Activated CD4-positive, alpha-beta T cell treated with anti-CD3 and anti-CD28 coated beads for 36 hours (primary cell): Measurements from ENCODE around the gene MSANTD1. TPM values are rescaled to one million over a fixed set of nuclear protein-coding genes. Genes with fewer than 3 reads are reported as not detected.

Source experiments
- ATAC-seq: fragments of 200-7000 bp; cut with Tn5 transposase; one replicate; pipeline ENCODE4 v1.10.0; 2021; ENCODE audit warnings: mild to moderate bottlenecking, moderate library complexity
- CTCF ChIA-PET: fragments of 350-600 bp; sonication (Branson Sonifier 250); formaldehyde crosslinking; loops from one replicate; lab custom pipeline; 2021; ENCODE audit warnings: antibody characterized with exemption; lab: Charles Lee
- POLR2A ChIA-PET: fragments of 350-600 bp; sonication (Branson Sonifier 250); formaldehyde crosslinking; loops from one replicate; lab custom pipeline; 2021; ENCODE audit warnings: antibody characterized with exemption, inconsistent platforms; lab: Charles Lee
- DNase-seq: peaks from one replicate; pipeline ENCODE4 v3.0.0-alpha.2; 2020
- H3K27ac Mint-ChIP-seq: one replicate; pipeline ENCODE4 v1.8.0; 2021; ENCODE audit warnings: mixed read lengths
- H3K27me3 Mint-ChIP-seq: one replicate; pipeline ENCODE4 v1.8.0; 2021; ENCODE audit warnings: mixed read lengths
- H3K36me3 Mint-ChIP-seq: one replicate; pipeline ENCODE4 v1.8.0; 2021; ENCODE audit warnings: low read depth, mixed read lengths
- H3K4me1 Mint-ChIP-seq: one replicate; pipeline ENCODE4 v1.8.0; 2021; ENCODE audit warnings: mixed read lengths
- H3K4me3 Mint-ChIP-seq: one replicate; pipeline ENCODE4 v1.8.0; 2021; ENCODE audit warnings: mild to moderate bottlenecking, moderate library complexity, mixed read lengths
- H3K9me3 Mint-ChIP-seq: one replicate; pipeline ENCODE4 v1.8.0; 2021; ENCODE audit warnings: low read depth, mixed read lengths
- intact Hi-C, 2 experiments: fragments of 100-400 bp; cut with DNase I in 1 of 2; cut with micrococcal nuclease in 1 of 2; formaldehyde crosslinking; loops; one replicate each; pipeline versions ENCODE4 v1.14.2 to v1.15.1; 2022 to 2024; cut with DNase I, micrococcal nuclease
- total RNA-seq, 2 experiments: library from RNA; stranded (reverse); gene quantifications; one replicate each; pipeline ENCODE4 v1.2.3, GENCODE V29; 2021

MSANTD1 gene
- total RNA-seq, 2 experiments from 2014 or later: 0.46 to 0.69 TPM

DNA sequence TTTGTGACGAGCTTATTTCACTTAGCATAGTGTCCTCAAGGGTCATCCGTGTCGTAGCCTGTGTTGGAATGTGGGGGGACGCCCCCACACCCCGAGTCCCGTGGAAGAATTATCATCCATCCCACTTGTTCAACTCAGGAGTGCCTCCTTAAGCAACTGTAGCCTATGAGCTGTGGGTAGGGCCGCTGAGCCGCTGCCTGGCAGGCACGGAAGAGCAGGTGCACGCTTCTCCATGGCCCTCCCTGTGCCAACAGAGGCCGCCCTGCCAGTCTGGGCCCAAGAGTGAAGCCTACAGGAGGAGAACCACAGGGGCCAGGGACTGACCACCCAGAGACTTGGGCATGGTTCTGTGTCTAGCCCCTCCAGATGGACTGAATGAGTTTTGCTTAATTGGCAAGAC lies 41.5 kb downstream of the MSANTD1 start:
- Mint-ChIP-seq H3K4me3 (no peak overlapping the region), H3K36me3 (no peaks in the 10 kb centered on the region), H3K4me1 (peaks cover 11% of the 10 kb centered on the region), H3K9me3 (no peaks in the 10 kb centered on the region), H3K27ac (no peak overlapping the region), H3K27me3 (peaks cover 9% of the 10 kb centered on the region)
- ATAC-seq (no peak), DNase-seq (no peak)
- ChIA-PET POLR2A (no interaction called here), CTCF (interaction anchor here (1.0 kb wide), 1 partner anchor 312 kb away, joined by 3 read pairs; no protein-coding TSS in a partner anchor)
- intact Hi-C loops: loop anchor here in 1 of 2 experiments (5.0 kb wide), 3 partner anchors 753 to 1418 kb away; partner anchors contain the start of genes FAM193A, LYAR, NSD2 and ZBTB49

DNA sequence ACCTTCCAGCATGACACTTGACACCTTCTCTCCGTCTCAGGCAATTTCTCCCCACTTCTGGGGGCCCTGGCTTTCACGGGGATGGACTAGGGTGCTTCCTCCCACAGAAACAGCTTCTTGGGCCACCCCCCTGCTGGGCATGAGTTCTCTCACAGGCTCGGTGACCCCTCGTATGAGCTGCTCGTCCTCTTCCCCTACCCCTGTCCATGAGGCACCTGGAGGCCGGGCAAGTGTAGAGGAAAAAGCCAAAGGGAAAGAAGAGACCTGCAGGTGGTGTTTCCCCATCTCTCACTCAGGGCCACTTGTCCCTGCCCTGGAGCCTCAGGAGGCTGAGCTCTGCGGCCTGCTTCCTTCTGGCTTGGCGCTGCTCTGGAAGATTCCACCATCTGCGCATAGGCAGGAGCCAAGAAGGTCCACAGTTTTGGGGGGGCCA lies 41.9 kb downstream of the MSANTD1 start:
- CTCF ChIA-PET: no interaction called here
- POLR2A ChIA-PET: no interaction called here
- Mint-ChIP-seq H3K4me1 (peaks cover 11% of the 10 kb centered on the region), H3K27ac (no peak overlapping the region), H3K4me3 (no peak overlapping the region), H3K36me3 (no peaks in the 10 kb centered on the region), H3K9me3 (no peaks in the 10 kb centered on the region), H3K27me3 (peaks cover 9% of the 10 kb centered on the region)
- DNase-seq (no peak), ATAC-seq (no peak)
- intact Hi-C loops: loop anchor here in 1 of 2 experiments (5.0 kb wide), 3 partner anchors 754 to 1419 kb away; partner anchors contain the start of genes FAM193A, LYAR, NSD2 and ZBTB49

GRCh38 chr4:3291411-3291968 lies 42.5 kb downstream of the MSANTD1 start:
- peak overlapping the region; percentile 81 for H3K4me3 Mint-ChIP-seq
- H3K36me3 Mint-ChIP-seq: no peaks in the 10 kb centered on the region
- DNase-seq (peak; percentile 24), ATAC-seq (no peak)
- intact Hi-C loops: loop anchor here in 1 of 2 experiments (5.0 kb wide), 3 partner anchors 754 to 1419 kb away; partner anchors contain the start of genes FAM193A, LYAR, NSD2 and ZBTB49
- ChIA-PET POLR2A (no interaction called here), CTCF (interaction anchor here (0.7 kb wide), 1 partner anchor 58 kb away, joined by 3 read pairs; no protein-coding TSS in a partner anchor)
- H3K27me3 Mint-ChIP-seq: peaks cover 9% of the 10 kb centered on the region
- H3K9me3 Mint-ChIP-seq: no peaks in the 10 kb centered on the region
- peak overlapping the region; percentile 64 for H3K27ac Mint-ChIP-seq
- peaks cover 11% of the 10 kb centered on the region for H3K4me1 Mint-ChIP-seq

DNA sequence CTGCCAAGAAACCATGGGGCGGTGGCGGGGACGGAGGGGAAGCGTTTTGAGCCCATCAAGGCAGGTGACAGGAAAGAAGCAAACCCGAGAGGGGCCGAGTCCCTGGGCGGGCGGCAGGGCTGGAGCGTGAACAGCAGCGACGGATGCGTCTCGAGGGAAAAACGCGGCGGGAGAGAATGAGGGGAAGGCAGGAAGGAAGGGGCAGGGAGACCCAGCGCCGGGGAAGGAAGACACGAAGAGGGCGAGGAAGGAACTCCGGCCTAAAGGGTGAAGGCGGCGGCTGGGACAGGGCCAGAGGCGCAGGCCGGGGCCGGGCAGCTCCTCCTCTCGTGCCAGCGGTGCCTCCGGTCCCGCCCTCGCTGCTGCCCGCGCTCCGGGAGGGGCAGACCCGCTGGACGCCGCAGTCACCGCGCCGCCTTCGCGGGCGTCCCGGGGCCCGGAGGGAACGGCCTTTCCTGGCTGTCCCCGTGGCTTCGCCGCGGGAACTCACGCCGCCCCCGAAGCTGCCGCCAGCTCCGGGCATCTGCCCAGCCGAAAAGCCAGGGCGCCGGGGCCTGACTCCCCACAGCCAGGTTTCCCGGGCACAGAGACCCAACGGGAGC lies 43.1 kb downstream of the MSANTD1 start:
- intact Hi-C loops: loop anchor here (1.0 to 5.0 kb wide), 14 partner anchors 10 to 1420 kb away; partner anchors contain the start of genes HTT (in 2 of the 2), HTT-AS (in 2 of the 2), FAM193A (in 1 of the 2) and GRK4 (in 1 of the 2)
- peak; percentile 10 for ATAC-seq
- POLR2A ChIA-PET: interaction anchor here (0.5 kb wide), 1 partner anchor 95 kb away, joined by 3 read pairs; no protein-coding TSS in a partner anchor
- no peaks in the 10 kb centered on the region for H3K9me3 Mint-ChIP-seq
- H3K4me1 Mint-ChIP-seq: peaks cover 11% of the 10 kb centered on the region
- peaks cover 6% of the 10 kb centered on the region for H3K27me3 Mint-ChIP-seq
- CTCF ChIA-PET: interaction anchor here (0.7 kb wide), 1 partner anchor 57 kb away, joined by 3 read pairs; no protein-coding TSS in a partner anchor
- H3K27ac Mint-ChIP-seq: peak overlapping the region; percentile 64
- no peaks in the 10 kb centered on the region for H3K36me3 Mint-ChIP-seq
- peak overlapping the region; percentile 81 for H3K4me3 Mint-ChIP-seq
- peak; percentile 41 for DNase-seq

DNA sequence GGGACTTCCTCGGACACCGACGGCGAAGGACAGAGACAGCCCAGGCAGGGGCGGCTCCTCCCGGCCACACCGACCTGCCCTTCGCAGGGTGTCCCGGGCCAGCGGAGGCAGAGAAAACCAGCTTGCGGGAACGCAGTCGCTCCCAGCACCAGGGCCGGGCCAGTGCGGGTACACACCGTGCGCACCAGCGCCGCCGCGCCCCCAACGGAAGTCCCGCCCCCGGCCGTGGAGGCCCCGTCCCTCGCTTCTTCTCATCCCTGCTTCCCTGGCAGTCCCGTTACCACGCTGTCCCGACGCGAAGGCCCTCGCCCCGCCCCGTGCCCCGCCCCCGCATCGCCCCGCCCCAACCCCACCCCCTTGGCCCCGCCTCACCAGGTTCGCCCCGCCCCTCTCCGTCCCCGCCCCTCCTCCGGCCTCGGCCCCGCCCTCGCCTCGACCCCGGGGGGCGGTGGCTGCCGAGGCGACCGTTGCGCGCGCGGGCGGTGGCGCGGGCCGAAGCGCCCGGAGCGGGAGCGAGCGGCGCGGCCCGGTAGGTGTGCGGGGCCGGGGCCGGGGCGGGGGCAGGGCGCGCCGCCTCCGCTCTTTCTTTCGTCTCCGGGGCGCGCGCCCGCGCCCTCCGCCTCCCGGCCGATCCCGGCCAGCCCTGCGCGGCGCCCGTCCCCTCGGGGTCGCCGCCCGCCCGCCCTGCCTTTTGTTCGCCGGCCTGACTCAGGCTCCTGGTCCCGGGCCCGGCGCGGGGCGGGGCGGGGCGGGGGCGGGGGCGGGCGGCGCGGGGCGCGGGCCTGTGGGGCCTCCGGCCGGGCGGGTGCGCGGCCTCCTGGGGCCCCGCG lies 43.8 kb downstream of the MSANTD1 start, which contains the start of gene RGS12:
TSS of gene RGS12 (plus strand) at position 451 of the 830 bp plus-strand sequence. CDS start 23,150 bp downstream, outside the sequence.
- no peaks in the 10 kb centered on the region for H3K36me3 Mint-ChIP-seq
- ATAC-seq (peak; percentile 95), DNase-seq (peak; percentile 93)
- ChIA-PET POLR2A (interaction anchor here (0.5 kb wide), 1 partner anchor 96 kb away, joined by 3 read pairs; no protein-coding TSS in a partner anchor), CTCF (no interaction called here)
- peak within 1 kb of the TSS; percentile 81 for H3K4me3 Mint-ChIP-seq
- H3K4me1 Mint-ChIP-seq: peaks cover 11% of the 10 kb centered on the region
- H3K27me3 Mint-ChIP-seq: peaks cover 4% of the 10 kb centered on the region
- intact Hi-C loops: loop anchor here (1.0 to 5.0 kb wide), 14 partner anchors 10 to 1420 kb away; partner anchors contain the start of genes HTT (in 2 of the 2), HTT-AS (in 2 of the 2), FAM193A (in 1 of the 2) and GRK4 (in 1 of the 2)
- H3K9me3 Mint-ChIP-seq: no peaks in the 10 kb centered on the region
- H3K27ac Mint-ChIP-seq: peak within 1 kb of the TSS; percentile 64

- Mint-ChIP-seq H3K36me3 (no peaks in the 10 kb centered on the region), H3K27ac (peak overlapping the region; percentile 38), H3K4me1 (peaks cover 11% of the 10 kb centered on the region), H3K9me3 (no peaks in the 10 kb centered on the region), H3K4me3 (peak overlapping the region; percentile 73), H3K27me3 (peaks cover 4% of the 10 kb centered on the region)
- DNase-seq (no peak), ATAC-seq (no peak)
- CTCF ChIA-PET: no interaction called here
- intact Hi-C loops: loop anchor here (2.0 to 5.0 kb wide), 7 partner anchors 91 to 1421 kb away; partner anchors contain the start of genes FAM193A (in 1 of the 2), HTT (in 1 of the 2), HTT-AS (in 1 of the 2) and LYAR (in 1 of the 2)
- POLR2A ChIA-PET: no interaction called here
These were observed 44.7 kb downstream of the MSANTD1 start for GRCh38 chr4:3293401-3294391.

GRCh38 chr4:3294401-3295241 lies 45.7 kb downstream of the MSANTD1 start:
- peaks cover 4% of the 10 kb centered on the region for H3K27me3 Mint-ChIP-seq
- no peaks in the 10 kb centered on the region for H3K9me3 Mint-ChIP-seq
- POLR2A ChIA-PET: interaction anchor here (0.6 kb wide), 1 partner anchor 127 kb away, joined by 3 read pairs; no protein-coding TSS in a partner anchor
- H3K4me1 Mint-ChIP-seq: peaks cover 11% of the 10 kb centered on the region
- H3K4me3 Mint-ChIP-seq: no peak overlapping the region
- CTCF ChIA-PET: no interaction called here
- intact Hi-C loops: loop anchor here in 1 of 2 experiments (5.0 kb wide), 3 partner anchors 757 to 1422 kb away; partner anchors contain the start of genes FAM193A, LYAR, NSD2 and ZBTB49
- H3K36me3 Mint-ChIP-seq: no peaks in the 10 kb centered on the region
- DNase-seq (no peak), ATAC-seq (no peak)
- no peak overlapping the region for H3K27ac Mint-ChIP-seq

- Mint-ChIP-seq H3K4me1 (peaks cover 15% of the 10 kb centered on the region), H3K9me3 (no peaks in the 10 kb centered on the region), H3K27me3 (peaks cover 4% of the 10 kb centered on the region), H3K4me3 (no peak overlapping the region), H3K36me3 (no peaks in the 10 kb centered on the region), H3K27ac (no peak overlapping the region)
- ATAC-seq (no peak), DNase-seq (no peak)
- CTCF ChIA-PET: interaction anchor here (0.6 kb wide), 1 partner anchor 183 kb away, joined by 3 read pairs; no protein-coding TSS in a partner anchor
- POLR2A ChIA-PET: no interaction called here
- intact Hi-C loops: no loop called here
These were observed 47.1 kb downstream of the MSANTD1 start for GRCh38 chr4:3295837-3296624.

GRCh38 chr4:3296651-3297050 lies 47.7 kb downstream of the MSANTD1 start:
- H3K4me1 Mint-ChIP-seq: peaks cover 19% of the 10 kb centered on the region
- H3K27ac Mint-ChIP-seq: no peak overlapping the region
- ChIA-PET CTCF (no interaction called here), POLR2A (no interaction called here)
- H3K4me3 Mint-ChIP-seq: no peak overlapping the region
- peaks cover 2% of the 10 kb centered on the region for H3K27me3 Mint-ChIP-seq
- ATAC-seq (no peak), DNase-seq (no peak)
- intact Hi-C loops: no loop called here
- no peaks in the 10 kb centered on the region for H3K36me3 Mint-ChIP-seq
- no peaks in the 10 kb centered on the region for H3K9me3 Mint-ChIP-seq
